ES-I3 (cell line): ENCODE data around the gene SLC11A1.

Experiments used
- H3K36me3 ChIP-seq: 2 replicates; pipeline ENCODE4 v1.6.1; 2013; ENCODE audit warnings: mild to moderate bottlenecking, low read length, control low read depth, moderate library complexity; ENCODE audit not compliant: insufficient read depth
- H3K4me1 ChIP-seq: 2 replicates; pipeline ENCODE4 v1.6.1; 2013; ENCODE audit warnings: mild to moderate bottlenecking, control low read depth, low read length; ENCODE audit not compliant: insufficient read depth
- H3K9ac ChIP-seq: 2 replicates; pipeline ENCODE4 v1.6.1; 2013; ENCODE audit warnings: low read depth, mild to moderate bottlenecking, low read length, moderate library complexity
- H3K9me3 ChIP-seq: 2 replicates; pipeline ENCODE4 v1.6.1; 2013; ENCODE audit warnings: mild to moderate bottlenecking, low read length, moderate library complexity; ENCODE audit not compliant: control insufficient read depth, insufficient read depth

Gene SLC11A1

DNA sequence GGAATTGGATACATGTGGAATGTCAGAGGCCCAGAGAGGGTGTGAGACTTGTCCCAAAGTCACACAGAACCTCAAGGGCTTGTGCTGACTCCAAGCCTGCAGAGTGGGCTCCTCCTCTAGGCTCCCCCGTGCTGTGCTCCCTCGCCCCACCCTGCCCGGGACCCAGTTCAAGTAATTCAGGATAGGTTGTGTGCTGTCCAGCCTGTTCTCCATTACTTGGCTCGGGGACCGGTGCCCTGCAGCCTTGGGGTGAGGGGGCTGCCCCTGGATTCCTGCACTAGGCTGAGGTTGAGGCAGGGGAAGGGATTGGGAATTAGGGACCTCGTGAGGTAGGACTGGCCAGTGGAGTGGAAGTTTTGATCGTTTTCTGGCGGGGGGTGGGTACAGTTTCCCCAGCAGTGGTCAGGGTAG is 20.4 kb downstream of the SLC11A1 start:
- Histone ChIP-seq H3K4me1 (peaks cover 14% of the 10 kb centered on the region), H3K36me3 (peaks cover 3% of the 10 kb centered on the region; the same call in 1 of the 2 replicates), H3K9me3 (no peaks in the 10 kb centered on the region), H3K9ac (no peak overlapping the region)

DNA sequence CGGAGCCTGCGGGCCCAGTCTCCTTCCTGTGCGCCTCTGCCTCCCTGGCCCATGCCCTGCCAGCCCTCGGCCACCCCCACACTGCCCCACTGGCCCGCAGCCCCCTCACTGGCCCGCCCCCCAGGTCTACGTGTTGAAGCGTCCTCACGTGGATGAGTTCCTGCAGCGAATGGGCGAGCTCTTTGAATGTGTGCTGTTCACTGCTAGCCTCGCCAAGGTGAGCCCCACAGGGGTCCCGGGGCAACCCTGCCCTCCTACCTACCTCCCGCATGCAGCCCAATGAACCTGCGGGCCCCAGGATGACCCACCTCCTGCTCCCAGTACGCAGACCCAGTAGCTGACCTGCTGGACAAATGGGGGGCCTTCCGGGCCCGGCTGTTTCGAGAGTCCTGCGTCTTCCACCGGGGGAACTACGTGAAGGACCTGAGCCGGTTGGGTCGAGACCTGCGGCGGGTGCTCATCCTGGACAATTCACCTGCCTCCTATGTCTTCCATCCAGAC is 20.9 kb downstream of the SLC11A1 start:
- Histone ChIP-seq H3K9me3 (no peaks in the 10 kb centered on the region), H3K4me1 (peaks cover 14% of the 10 kb centered on the region), H3K9ac (no peak overlapping the region), H3K36me3 (peaks cover 3% of the 10 kb centered on the region; the same call in 1 of the 2 replicates)

DNA sequence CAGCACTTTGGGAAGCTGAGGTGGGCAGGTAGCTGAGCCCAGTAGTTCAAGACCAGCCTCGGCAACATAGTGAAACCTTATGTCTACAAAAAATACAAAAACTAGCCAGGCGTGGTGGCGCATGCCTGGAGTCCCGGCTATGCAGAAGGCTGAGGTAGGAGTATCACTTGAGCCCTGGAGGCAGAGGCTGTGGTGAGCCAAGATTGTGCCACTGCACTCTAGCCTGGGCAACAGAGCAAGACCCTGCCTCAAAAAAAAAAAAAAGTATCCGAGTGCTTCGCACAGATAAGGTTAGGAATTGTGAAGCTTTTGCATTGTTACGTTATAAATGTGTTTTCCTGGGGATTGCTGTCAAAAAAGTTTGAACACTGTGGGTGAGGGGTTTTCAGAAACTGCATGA is 21.7 kb downstream of the SLC11A1 start:
- Histone ChIP-seq H3K9ac (no peak overlapping the region), H3K9me3 (no peaks in the 10 kb centered on the region), H3K4me1 (peaks cover 14% of the 10 kb centered on the region), H3K36me3 (peaks cover 3% of the 10 kb centered on the region; the same call in 1 of the 2 replicates)

DNA sequence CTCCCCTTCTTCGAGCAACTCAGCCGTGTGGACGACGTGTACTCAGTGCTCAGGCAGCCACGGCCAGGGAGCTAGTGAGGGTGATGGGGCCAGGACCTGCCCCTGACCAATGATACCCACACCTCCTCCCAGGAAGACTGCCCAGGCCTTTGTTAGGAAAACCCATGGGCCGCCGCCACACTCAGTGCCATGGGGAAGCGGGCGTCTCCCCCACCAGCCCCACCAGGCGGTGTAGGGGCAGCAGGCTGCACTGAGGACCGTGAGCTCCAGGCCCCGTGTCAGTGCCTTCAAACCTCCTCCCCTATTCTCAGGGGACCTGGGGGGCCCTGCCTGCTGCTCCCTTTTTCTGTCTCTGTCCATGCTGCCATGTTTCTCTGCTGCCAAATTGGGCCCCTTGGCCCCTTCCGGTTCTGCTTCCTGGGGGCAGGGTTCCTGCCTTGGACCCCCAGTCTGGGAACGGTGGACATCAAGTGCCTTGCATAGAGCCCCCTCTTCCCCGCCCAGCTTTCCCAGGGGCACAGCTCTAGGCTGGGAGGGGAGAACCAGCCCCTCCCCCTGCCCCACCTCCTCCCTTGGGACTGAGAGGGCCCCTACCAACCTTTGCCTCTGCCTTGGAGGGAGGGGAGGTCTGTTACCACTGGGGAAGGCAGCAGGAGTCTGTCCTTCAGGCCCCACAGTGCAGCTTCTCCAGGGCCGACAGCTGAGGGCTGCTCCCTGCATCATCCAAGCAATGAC is 22.4 kb downstream of the SLC11A1 start:
- peaks cover 14% of the 10 kb centered on the region for H3K4me1 ChIP-seq

DNA sequence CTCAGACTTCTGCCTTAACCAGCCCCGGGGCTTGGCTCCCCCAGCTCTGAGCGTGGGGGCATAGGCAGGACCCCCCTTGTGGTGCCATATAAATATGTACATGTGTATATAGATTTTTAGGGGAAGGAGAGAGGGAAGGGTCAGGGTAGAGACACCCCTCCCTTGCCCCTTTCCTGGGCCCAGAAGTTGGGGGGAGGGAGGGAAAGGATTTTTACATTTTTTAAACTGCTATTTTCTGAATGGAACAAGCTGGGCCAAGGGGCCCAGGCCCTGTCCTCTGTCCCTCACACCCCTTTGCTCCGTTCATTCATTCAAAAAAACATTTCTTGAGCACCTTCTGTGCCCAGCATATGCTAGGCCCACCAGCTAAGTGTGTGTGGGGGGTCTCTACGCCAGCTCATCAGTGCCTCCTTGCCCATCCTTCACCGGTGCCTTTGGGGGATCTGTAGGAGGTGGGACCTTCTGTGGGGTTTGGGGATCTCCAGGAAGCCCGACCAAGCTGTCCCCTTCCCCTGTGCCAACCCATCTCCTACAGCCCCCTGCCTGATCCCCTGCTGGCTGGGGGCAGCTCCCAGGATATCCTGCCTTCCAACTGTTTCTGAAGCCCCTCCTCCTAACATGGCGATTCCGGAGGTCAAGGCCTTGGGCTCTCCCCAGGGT is 23.1 kb downstream of the SLC11A1 start:
- Histone ChIP-seq H3K9ac (peak overlapping the region; percentile 73), H3K36me3 (peaks cover 3% of the 10 kb centered on the region; the same call in 1 of the 2 replicates), H3K9me3 (no peaks in the 10 kb centered on the region), H3K4me1 (peaks cover 14% of the 10 kb centered on the region)

More for the DNA sequence above, 22.4 kb downstream of the SLC11A1 start:
- no peaks in the 10 kb centered on the region for H3K9me3 ChIP-seq
- H3K36me3 ChIP-seq = peaks cover 3% of the 10 kb centered on the region; the same call in 1 of the 2 replicates
- H3K9ac ChIP-seq = 0 out of 2 replicates have a peak overlapping the region, but pooled peaks have one; percentile 73

DNA sequence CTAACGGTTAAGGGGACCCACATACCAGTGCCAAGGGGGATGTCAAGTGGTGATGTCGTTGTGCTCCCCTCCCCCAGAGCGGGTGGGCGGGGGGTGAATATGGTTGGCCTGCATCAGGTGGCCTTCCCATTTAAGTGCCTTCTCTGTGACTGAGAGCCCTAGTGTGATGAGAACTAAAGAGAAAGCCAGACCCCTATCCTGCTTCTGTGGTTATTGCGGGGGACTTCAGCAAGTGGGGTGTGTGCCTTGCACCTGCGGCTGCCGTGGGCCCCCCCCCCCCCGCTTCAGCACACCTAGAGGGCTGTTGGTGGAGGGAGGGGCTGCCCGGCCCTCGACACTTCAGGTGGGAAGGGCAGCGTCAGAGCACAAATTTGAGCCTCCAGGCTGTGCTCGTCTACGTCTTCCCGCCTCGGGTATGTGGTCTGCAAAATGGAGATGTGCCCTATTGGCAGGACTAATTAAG is 23.7 kb downstream of the SLC11A1 start:
- Histone ChIP-seq H3K9ac (peak overlapping the region; percentile 73), H3K36me3 (peaks cover 3% of the 10 kb centered on the region; the same call in 1 of the 2 replicates), H3K4me1 (peaks cover 14% of the 10 kb centered on the region), H3K9me3 (no peaks in the 10 kb centered on the region)

DNA sequence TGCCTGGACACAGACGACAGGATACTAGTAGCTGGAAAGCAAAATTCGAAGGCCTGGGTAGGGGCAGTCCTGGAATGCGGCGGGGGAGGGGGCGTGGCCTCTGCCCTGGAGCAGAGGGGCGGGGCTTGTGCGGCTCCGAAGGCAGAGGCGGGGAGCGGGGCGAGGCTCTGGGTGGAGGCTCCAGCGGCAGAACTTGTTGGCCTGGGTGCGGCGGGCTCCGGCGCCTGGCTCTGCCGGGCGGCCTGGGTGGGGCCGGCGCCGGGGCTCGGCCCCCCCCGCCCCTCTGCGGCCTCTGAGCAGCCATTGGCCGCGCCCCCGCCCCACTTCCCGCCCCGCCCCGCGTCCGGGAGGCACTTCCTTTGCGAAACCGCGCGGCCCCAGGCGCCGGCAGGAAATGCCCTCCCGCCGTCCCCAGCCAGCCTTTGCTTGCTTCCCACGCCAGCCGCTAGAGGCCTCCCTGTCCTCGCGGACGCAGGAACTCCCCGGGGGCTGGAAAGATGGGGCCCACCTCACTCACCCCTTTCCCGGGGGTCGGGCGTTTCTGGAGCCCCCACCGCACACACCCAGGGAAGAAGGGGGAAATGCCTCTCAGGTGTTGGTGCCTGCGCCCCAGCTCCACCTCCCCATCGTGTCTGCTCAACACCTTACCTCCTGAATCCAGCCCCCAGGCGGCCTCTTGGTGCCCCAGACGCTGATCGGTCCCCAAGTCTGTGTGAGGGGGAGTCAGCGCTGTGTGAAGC is 24.3 kb downstream of the SLC11A1 start:
- H3K9ac ChIP-seq = peak overlapping the region; percentile 73
- no peaks in the 10 kb centered on the region for H3K9me3 ChIP-seq
- peaks cover 3% of the 10 kb centered on the region; the same call in 1 of the 2 replicates for H3K36me3 ChIP-seq
- H3K4me1 ChIP-seq = peaks cover 14% of the 10 kb centered on the region

DNA sequence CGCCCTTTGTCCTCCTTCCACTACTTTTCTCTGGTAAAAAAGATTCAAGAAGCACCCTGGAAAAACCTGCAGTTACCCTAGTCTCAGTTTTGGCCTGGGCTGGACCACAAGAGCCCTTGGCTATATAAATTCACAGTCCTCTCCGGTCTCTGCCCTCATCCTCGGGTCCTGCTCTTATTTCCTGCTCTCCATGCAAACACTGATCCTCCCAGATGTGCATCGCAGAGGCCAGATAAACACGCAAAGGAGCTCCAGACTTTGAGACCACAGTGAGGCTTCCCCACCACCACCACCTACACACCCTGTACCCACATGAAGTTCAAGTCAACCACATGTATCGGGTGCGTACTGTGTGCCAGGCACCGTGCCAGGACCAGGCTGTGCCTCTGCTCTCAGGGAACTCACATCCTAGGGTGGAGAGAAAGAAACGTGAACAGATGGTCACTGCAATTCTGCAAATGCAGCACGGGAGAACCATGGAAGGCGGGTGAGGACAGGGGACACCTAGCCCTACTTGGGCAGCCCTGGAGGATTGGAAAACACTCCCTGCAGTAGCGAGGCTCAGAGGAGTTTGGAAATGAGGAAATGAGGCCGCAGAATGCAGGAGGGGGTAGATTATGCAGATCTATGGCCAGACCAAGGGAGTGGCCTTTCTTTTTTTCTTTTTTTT is 25.0 kb downstream of the SLC11A1 start:
- Histone ChIP-seq H3K9ac (peak overlapping the region; percentile 53), H3K9me3 (no peaks in the 10 kb centered on the region), H3K4me1 (peaks cover 14% of the 10 kb centered on the region), H3K36me3 (peaks cover 3% of the 10 kb centered on the region; the same call in 1 of the 2 replicates)

DNA sequence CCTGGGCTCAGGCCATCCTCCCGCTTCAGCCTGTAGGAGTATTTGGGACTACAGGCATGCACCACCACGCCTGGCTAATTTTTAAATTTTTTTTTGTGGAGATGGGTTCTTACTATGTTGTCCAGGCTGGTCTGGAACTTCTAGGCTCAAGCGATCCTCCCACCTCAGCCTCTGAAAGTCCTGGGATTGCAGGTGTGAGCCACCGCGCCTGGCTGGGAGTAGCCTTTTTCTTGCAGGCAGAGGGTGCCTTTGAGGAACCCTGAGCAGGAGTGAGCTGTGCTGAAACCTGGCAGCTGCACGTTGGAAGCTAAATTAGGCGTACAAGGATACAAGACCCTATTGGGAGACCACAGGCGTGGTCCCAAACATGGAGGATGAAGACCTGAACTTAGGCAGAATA is 25.6 kb downstream of the SLC11A1 start:
- Histone ChIP-seq H3K36me3 (peaks cover 3% of the 10 kb centered on the region; the same call in 1 of the 2 replicates), H3K9ac (no peak overlapping the region), H3K9me3 (no peaks in the 10 kb centered on the region), H3K4me1 (peaks cover 14% of the 10 kb centered on the region)

DNA sequence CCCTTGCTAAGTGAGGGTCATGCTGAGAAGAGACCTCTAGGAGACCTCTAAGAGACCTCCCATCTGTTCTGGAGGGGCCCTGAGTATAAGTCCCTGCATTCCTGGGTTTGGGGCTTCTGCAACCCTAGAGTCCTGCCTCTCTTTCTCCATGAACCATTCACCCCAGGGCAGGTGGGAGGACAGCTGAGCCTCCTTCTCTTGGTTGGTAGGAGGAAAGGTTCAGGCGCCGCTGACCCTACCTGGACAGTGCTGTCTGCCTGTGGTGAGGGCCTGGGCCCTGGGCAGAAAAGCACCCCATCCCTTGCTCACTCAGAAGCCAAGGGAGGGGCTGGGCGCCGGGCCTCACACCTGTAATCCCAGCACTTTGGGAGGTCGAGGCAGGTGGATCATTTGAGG is 36.2 kb downstream of the SLC11A1 start:
- peaks cover 7% of the 10 kb centered on the region; the same call in 1 of the 2 replicates for H3K4me1 ChIP-seq
- H3K9ac ChIP-seq = no peak overlapping the region
- H3K36me3 ChIP-seq = no peaks in the 10 kb centered on the region
- no peaks in the 10 kb centered on the region for H3K9me3 ChIP-seq

DNA sequence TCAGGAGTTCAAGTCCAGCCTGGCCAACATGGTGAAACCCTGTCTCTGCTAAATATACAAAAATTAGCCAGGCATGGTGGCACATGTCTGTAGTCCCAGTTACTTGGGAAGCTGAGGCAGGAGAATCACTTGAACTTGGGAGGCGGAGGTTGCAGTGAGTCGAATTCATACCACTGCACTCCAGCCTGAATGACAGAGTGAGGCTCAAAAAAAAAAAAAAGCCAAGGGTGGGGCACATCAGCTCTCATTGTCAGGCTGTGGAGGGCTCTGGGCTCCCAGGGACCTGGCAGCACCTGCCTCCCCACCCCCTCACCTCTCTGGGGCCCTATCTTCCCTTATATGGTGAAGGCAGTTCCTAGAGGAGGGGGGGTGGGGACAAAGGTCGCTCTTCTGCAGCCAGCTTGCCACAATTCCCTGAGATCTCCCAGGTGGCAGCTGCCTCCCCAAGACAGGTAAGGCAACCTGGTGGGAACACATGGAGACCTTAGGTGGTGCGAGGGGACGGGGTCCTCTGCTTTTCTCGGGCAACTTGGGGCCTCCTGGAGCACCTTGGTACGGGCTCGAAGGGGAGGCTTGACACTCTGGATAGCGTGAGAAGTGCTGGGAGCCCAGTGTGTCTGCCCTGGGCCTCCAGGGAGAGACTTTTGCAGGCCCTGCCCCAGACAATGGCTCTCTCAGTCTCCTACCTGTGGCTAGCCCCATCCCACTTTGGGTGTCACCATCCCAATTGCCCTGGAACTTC is 36.8 kb downstream of the SLC11A1 start, which contains the start of gene VIL1:
VIL1 (plus strand) TSS at position 407 of the 742 bp plus-strand sequence. CDS start 4,656 bp downstream, outside the sequence.
- Histone ChIP-seq H3K4me1 (peaks cover 7% of the 10 kb centered on the region; the same call in 1 of the 2 replicates), H3K9ac (no peak within 1 kb of the TSS), H3K36me3 (no peaks in the 10 kb centered on the region), H3K9me3 (no peaks in the 10 kb centered on the region)

DNA sequence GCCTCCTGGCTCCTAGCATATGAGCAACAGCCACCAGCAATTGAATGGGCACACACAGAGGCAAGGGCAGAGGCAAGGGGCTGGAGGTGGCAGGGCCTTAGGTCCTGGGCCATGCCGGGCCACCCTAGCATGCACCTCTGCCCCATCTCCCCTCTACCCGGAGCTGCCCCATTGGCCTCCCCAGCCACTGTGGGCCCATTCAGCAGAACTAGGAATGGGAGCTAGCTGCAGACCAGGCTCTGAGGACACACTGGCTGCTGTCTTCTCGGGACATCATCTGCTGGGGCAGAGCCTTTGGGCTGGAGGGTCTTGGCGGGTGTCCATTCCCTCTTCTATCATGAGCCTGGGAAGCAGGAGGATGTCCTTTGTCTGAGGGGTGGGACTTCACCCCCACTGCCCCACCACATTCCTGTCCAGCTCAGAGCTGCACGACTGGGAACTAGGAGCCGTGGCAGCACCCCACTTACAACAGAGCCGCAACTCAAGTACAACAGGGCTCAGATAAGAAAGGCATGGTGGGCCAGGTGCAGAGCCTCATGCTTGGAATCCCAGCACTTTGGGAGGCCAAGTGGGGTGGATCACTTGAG is 37.6 kb downstream of the SLC11A1 start:
- H3K4me1 ChIP-seq = peaks cover 7% of the 10 kb centered on the region; the same call in 1 of the 2 replicates
- no peak overlapping the region for H3K9ac ChIP-seq
- H3K36me3 ChIP-seq = no peaks in the 10 kb centered on the region
- H3K9me3 ChIP-seq = no peaks in the 10 kb centered on the region

DNA sequence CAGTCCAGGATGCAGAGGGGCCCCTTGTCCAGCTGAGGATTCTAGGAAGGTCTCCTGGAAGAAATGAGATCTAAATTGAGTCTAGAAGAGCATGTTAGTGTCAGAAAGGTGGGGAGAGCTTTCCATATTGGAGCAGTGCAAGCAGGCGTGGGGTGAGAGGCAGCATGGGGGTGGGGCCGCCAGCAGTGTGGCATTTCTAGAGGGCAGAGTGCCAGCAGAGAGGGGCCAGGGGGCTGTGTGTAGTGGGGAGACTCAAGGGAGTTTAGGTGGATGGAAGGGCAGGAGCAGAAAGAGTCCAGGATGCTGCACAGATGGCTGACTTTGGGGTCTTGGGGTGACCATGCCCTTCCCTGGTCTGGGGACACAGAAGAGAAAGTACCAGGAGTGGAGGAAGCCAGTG is 39.0 kb downstream of the SLC11A1 start:
- Histone ChIP-seq H3K4me1 (peaks cover 7% of the 10 kb centered on the region; the same call in 1 of the 2 replicates), H3K36me3 (no peaks in the 10 kb centered on the region), H3K9me3 (no peaks in the 10 kb centered on the region), H3K9ac (no peak overlapping the region)
